Osteocyte (in vitro differentiated cells): ENCODE data around the gene PSMD1. TPM values are rescaled to one million over a fixed set of nuclear protein-coding genes. Genes with fewer than 3 reads are reported as not detected.

Source experiments
- DNase-seq: peaks from one replicate; pipeline ENCODE4 v3.0.0; 2021; ENCODE audit warnings: mixed read lengths; ENCODE audit not compliant: unreplicated experiment; ENCODE audit errors: extremely low spot score
- H3K27ac Mint-ChIP-seq: one replicate; pipeline ENCODE4 v1.8.0; 2021; ENCODE audit warnings: mild to moderate bottlenecking, mixed read lengths; ENCODE audit not compliant: unreplicated experiment
- H3K27me3 Mint-ChIP-seq: one replicate; pipeline ENCODE4 v1.8.0; 2021; ENCODE audit warnings: mixed read lengths; ENCODE audit not compliant: unreplicated experiment
- H3K36me3 Mint-ChIP-seq: one replicate; pipeline ENCODE4 v1.8.0; 2021; ENCODE audit warnings: mixed read lengths; ENCODE audit not compliant: unreplicated experiment
- H3K4me1 Mint-ChIP-seq: one replicate; pipeline ENCODE4 v1.8.0; 2021; ENCODE audit warnings: mixed read lengths; ENCODE audit not compliant: unreplicated experiment
- H3K4me3 Mint-ChIP-seq: one replicate; pipeline ENCODE4 v1.8.0; 2021; ENCODE audit warnings: mild to moderate bottlenecking, moderate library complexity, mixed read lengths; ENCODE audit not compliant: unreplicated experiment
- H3K9me3 Mint-ChIP-seq: one replicate; pipeline ENCODE4 v1.8.0; 2021; ENCODE audit warnings: mixed read lengths; ENCODE audit not compliant: unreplicated experiment
- CTCF ChIP-seq: fragments of 200-600 bp; sonication (generic); IDR thresholded peaks from 2 replicates; pipeline ENCODE4 v1.5.0; 2021; ENCODE audit warnings: antibody characterized with exemption, mild to moderate bottlenecking, moderate library complexity
- total RNA-seq: library from RNA; stranded (reverse); gene quantifications from 2 replicates; pipeline ENCODE4 v1.2.1, GENCODE V29; 2021

PSMD1 gene
- total RNA-seq, 1 donor from 2014 or later: 112 TPM

GRCh38 chr2:231130336-231131056 is 73.8 kb downstream of the PSMD1 start:
- peaks cover 1% of the 10 kb centered on the region for H3K36me3 Mint-ChIP-seq
- no peaks in the 10 kb centered on the region for H3K27me3 Mint-ChIP-seq
- H3K9me3 Mint-ChIP-seq: no peaks in the 10 kb centered on the region
- H3K4me3 Mint-ChIP-seq: no peak overlapping the region
- H3K4me1 Mint-ChIP-seq: peaks cover 75% of the 10 kb centered on the region
- DNase-seq: no peak
- TF ChIP-seq CTCF: no peak
- H3K27ac Mint-ChIP-seq: peak overlapping the region; percentile 88

- H3K27me3 Mint-ChIP-seq: no peaks in the 10 kb centered on the region
- no peak overlapping the region for H3K4me3 Mint-ChIP-seq
- peaks cover 83% of the 10 kb centered on the region for H3K4me1 Mint-ChIP-seq
- peaks cover 3% of the 10 kb centered on the region for H3K36me3 Mint-ChIP-seq
- DNase-seq: no peak
- no peaks in the 10 kb centered on the region for H3K9me3 Mint-ChIP-seq
- no peak for TF ChIP-seq CTCF
- H3K27ac Mint-ChIP-seq: peak overlapping the region; percentile 87
These were observed 75.5 kb downstream of the PSMD1 start for GRCh38 chr2:231132129-231132528.

GRCh38 chr2:231133365-231134099 is 76.9 kb downstream of the PSMD1 start:
- no peak for TF ChIP-seq CTCF
- Mint-ChIP-seq H3K27ac (peak overlapping the region; percentile 87), H3K36me3 (peaks cover 2% of the 10 kb centered on the region), H3K4me1 (peaks cover 87% of the 10 kb centered on the region), H3K9me3 (no peaks in the 10 kb centered on the region), H3K27me3 (no peaks in the 10 kb centered on the region), H3K4me3 (no peak overlapping the region)
- no peak for DNase-seq

- Mint-ChIP-seq H3K36me3 (peaks cover 2% of the 10 kb centered on the region), H3K4me1 (peaks cover 88% of the 10 kb centered on the region), H3K4me3 (no peak overlapping the region), H3K27me3 (no peaks in the 10 kb centered on the region), H3K9me3 (no peaks in the 10 kb centered on the region), H3K27ac (peak overlapping the region; percentile 65)
- DNase-seq: no peak
- no peak for TF ChIP-seq CTCF
These were observed 78.4 kb downstream of the PSMD1 start for GRCh38 chr2:231134910-231135655.

GRCh38 chr2:231138699-231139098 is 82.0 kb downstream of the PSMD1 start:
- Mint-ChIP-seq H3K9me3 (no peaks in the 10 kb centered on the region), H3K4me3 (peak overlapping the region; percentile 44), H3K27me3 (no peaks in the 10 kb centered on the region), H3K4me1 (peaks cover 66% of the 10 kb centered on the region), H3K27ac (peak overlapping the region; percentile 91), H3K36me3 (peaks cover 4% of the 10 kb centered on the region)
- no peak for TF ChIP-seq CTCF
- no peak for DNase-seq
